Measurements from ENCODE around the gene AGXT.
A peak's percentile ranks its signal among the peaks of the same experiment; 100 is the strongest.

The AGXT gene

DNA sequence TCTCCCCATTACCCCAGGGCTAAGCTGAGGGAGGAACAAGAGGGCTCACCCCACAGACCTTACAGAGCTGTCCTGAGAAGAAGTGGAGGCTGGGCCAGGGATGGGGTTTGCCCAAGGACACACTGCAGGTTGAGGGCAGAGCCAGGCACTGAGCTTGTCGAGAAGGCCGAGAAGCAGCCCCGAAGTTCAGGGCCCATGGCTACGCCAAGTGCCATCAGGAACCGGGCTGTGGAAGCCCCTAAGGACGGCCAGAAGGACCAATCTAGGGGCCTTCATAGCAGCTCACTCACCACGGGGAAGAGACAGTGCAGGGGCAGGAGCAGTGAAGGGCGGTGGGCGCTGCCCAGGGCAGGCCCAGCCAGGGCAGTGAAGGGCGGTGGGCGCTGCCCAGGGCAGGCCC, 18.6 kb upstream of the AGXT start:
- DNase-seq (ENCODE audit: low read depth, low spot score) = no peak
- ChIA-PET POLR2A (no interaction called here), CTCF (interaction anchor here (0.7 to 3.6 kb wide), 7 partner anchors 9 to 369 kb away, joined by 3 to 45 read pairs (median 3); no protein-coding TSS in a partner anchor)
- TF ChIP-seq, protein P1, sequence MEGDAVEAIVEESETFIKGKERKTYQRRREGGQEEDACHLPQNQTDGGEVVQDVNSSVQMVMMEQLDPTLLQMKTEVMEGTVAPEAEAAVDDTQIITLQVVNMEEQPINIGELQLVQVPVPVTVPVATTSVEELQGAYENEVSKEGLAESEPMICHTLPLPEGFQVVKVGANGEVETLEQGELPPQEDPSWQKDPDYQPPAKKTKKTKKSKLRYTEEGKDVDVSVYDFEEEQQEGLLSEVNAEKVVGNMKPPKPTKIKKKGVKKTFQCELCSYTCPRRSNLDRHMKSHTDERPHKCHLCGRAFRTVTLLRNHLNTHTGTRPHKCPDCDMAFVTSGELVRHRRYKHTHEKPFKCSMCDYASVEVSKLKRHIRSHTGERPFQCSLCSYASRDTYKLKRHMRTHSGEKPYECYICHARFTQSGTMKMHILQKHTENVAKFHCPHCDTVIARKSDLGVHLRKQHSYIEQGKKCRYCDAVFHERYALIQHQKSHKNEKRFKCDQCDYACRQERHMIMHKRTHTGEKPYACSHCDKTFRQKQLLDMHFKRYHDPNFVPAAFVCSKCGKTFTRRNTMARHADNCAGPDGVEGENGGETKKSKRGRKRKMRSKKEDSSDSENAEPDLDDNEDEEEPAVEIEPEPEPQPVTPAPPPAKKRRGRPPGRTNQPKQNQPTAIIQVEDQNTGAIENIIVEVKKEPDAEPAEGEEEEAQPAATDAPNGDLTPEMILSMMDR (IDR thresholded peaks at IDR 0.05; ENCODE audit: insufficient read depth, low read length, missing control alignments) = no peak
- H3K4me3 ChIP-seq (ENCODE audit: low read depth, low read length) = no peak overlapping the region

DNA sequence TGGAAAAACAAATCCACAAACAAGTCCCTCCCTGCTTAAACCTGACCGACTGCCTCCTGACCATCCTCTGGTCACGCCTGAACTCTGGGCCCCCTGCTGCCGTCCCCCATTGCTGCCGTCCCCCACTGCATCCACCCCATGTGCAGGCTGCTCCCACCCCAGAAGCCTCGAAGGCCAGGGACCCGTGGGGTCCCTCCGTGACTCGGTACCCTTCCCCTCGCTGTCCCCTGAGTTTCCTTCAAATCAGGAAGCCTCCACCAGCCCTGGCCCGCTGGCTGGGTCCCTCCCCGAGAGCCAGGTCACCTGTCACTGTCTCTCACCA, 17.9 kb upstream of the AGXT start:
- POLR2A ChIA-PET = interaction anchor here (1.1 to 1.3 kb wide), 2 partner anchors 10 to 709 kb away, joined by 3 to 4 read pairs; no protein-coding TSS in a partner anchor
- no peak overlapping the region for H3K4me3 ChIP-seq (ENCODE audit: low read depth, low read length)
- TF ChIP-seq, protein P1 (IDR thresholded peaks at IDR 0.05; ENCODE audit: insufficient read depth, low read length, missing control alignments) = no peak
- no peak for DNase-seq (ENCODE audit: low read depth, low spot score)
- CTCF ChIA-PET = interaction anchor here (0.7 to 3.6 kb wide), 32 partner anchors 10 to 1028 kb away, joined by 3 to 45 read pairs (median 4); no protein-coding TSS in a partner anchor

DNA sequence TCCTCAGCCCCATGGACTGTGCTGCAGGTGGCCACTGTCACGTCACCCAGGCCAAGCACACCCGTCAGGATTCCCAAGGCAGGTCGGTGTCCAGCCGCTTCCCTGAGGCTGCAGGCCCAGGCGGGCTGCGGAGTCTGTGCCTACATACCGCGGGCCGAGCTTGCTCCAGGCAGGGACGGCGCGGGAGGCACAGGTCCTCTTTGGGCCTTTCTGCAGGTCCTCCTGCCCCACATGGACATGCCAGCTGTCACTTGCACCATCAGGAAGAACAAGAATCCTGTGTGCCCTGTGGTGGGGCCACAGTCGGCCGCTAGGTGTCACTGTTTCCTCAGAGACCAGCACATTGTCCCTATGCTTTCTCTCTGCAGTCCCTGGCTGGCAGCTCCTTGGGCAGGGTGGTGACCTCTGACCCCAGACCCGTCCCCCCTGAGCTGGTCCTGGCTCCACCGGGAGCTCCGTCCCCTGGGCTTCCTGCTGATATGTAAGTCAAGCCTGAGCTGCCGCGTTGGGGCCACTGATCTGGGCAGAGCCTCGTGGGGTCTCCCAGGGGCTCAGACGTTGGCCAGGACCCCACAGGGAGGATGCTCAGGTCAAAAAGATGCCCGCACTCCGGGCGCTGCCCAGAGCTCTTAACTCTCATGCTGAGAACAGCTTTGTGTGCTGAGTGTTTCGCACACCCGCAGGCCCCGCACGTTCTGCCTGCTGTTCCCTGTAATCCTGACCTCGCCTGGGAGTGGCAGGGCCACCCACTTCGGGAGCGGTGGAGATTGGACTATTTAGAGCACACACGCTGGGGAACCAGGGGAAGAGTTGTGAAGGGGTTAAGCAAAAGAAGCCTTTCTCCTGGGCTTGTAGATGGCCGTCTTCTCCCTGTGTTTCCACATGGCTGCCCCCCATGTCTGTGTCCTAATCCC, 17.3 kb upstream of the AGXT start:
- TF ChIP-seq, protein P1 (IDR thresholded peaks at IDR 0.05; ENCODE audit: insufficient read depth, low read length, missing control alignments) = peak; percentile 89
- DNase-seq (ENCODE audit: low read depth, low spot score) = peak; percentile 10
- ChIA-PET POLR2A (interaction anchor here (1.1 to 1.3 kb wide), 2 partner anchors 11 to 709 kb away, joined by 3 to 4 read pairs; no protein-coding TSS in a partner anchor), CTCF (interaction anchor here (0.6 to 3.6 kb wide), 40 partner anchors 11 to 1027 kb away, joined by 3 to 45 read pairs (median 4); no protein-coding TSS in a partner anchor)
- H3K4me3 ChIP-seq (ENCODE audit: low read depth, low read length) = no peak overlapping the region

DNA sequence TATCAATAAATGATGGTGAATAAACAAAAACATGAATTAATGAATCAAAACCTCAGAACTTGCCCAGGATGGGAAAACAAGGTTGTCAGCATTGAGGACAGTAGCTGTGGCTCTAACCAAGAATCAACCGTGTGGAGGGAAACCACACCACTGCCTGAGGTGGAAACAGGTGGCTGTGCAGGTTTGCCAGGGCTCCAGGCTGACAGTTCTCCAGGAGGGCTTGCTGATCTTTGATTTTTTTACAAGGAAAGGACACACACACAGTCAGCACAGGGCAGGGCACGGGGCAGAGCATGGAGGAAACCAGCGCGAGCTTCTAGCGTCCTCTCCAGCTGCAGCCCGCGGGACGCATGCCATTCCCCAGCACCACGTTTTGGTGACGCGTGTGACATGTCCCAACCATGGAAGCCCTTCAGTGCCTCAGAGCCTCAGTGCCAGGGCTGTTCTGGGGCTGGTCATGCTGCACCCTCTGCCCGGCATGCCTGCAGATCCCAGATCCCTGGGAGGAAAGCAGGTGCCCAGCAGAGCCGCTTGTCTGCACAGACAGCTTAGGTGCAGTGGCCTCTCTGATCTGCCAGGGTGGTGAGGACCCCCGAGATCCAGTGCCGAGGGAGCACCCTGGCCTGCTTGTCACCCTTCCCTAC, 15.8 kb upstream of the AGXT start:
- POLR2A ChIA-PET = interaction anchor here (0.6 kb wide), 1 partner anchor 367 kb away, joined by 4 read pairs; no protein-coding TSS in a partner anchor
- TF ChIP-seq, protein P1 (IDR thresholded peaks at IDR 0.05; ENCODE audit: insufficient read depth, low read length, missing control alignments) = no peak

DNA sequence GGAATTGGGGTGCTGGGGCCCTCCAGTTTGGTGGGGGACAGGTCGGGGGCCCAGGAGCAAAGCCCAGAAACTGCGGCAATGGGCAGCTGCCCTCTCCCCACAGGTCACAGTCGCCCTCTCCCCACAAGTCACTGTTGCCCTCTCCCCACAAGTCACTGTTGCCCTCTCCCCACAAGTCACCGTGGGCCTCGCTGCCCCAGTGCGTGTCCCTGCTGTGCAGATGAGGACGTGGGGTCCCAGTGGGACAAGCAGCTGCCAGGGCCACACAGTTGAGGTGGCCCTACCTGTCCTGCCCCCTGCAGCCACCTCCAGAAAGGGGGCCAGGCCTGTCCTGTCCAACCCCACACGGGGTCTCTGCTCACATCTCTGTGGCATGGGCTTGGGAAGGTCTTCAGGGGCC, 13.0 kb upstream of the AGXT start:
- ChIA-PET CTCF (interaction anchor here (1.7 kb wide), 1 partner anchor 12 kb away, joined by 3 read pairs; no protein-coding TSS in a partner anchor), POLR2A (no interaction called here)
- TF ChIP-seq, protein P1 (IDR thresholded peaks at IDR 0.05; ENCODE audit: insufficient read depth, low read length, missing control alignments) = no peak
- no peak for DNase-seq (ENCODE audit: low read depth, low spot score)
- no peak overlapping the region for H3K4me3 ChIP-seq (ENCODE audit: low read depth, low read length)

More for the DNA sequence above, 15.8 kb upstream of the AGXT start:
- CTCF ChIA-PET = interaction anchor here (2.1 to 2.5 kb wide), 2 partner anchors 10 to 13 kb away, joined by 9 to 41 read pairs; no protein-coding TSS in a partner anchor
- no peak for DNase-seq (ENCODE audit: low read depth, low spot score)
- no peak overlapping the region for H3K4me3 ChIP-seq (ENCODE audit: low read depth, low read length)
